ENCODE data around the gene DENND6B.
A peak's percentile ranks its signal among the peaks of the same experiment; 100 is the strongest.
"Not testable (repeated sequence)": the region's sequence is repeated elsewhere in the genome, so short reads cannot be mapped to it uniquely, and the experiment has no call there.

DENND6B gene, protein sequence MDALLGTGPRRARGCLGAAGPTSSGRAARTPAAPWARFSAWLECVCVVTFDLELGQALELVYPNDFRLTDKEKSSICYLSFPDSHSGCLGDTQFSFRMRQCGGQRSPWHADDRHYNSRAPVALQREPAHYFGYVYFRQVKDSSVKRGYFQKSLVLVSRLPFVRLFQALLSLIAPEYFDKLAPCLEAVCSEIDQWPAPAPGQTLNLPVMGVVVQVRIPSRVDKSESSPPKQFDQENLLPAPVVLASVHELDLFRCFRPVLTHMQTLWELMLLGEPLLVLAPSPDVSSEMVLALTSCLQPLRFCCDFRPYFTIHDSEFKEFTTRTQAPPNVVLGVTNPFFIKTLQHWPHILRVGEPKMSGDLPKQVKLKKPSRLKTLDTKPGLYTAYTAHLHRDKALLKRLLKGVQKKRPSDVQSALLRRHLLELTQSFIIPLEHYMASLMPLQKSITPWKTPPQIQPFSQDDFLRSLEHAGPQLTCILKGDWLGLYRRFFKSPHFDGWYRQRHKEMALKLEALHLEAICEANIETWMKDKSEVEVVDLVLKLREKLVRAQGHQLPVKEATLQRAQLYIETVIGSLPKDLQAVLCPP

DNA sequence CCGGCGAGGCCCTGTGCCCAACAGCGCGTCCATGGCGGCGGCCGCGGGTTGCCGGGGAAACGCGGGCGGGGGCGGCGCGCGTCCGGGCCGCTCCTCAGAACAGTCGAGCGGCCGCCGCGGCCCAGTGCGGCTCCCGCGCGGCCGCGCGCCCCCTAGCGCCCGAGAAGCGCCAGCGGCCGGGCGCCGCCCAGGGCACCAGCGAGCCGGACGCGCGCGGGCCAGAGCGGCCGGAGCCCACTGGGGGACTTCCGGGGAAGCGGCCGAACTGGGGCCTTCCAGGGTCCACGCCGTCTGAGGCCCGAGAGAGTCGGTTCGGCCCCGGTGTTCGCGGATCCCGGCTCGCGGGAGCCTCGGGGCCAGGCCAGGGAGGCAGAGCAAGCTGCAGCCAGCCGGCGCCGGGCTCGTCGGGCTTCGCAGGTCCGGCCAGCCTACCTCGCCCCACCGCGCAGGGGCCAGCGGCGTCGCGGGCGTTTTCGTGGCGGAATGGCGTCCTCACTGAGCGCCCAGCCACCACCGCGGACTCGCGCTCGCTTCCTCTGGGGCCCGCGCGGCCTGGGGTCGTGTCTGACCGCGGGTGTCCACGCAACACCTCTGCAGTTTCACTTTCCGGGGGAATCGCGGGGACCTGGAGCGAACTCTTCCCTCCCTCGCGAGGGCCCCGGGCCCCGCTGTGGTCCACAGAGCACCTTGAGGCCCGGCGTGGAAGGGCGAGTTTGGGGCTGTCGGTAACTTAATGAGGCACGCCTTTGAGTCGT lies at the start of gene DENND6B:
DENND6B (minus strand) TSS at position 57 of the 755 bp plus-strand sequence; CDS start at position 33, 24 bp downstream.
- peak; percentile 89 for DNase-seq (ENCODE audit: extremely low spot score)
- ChIA-PET CTCF (interaction anchor here (0.7 kb wide), 2 partner anchors 23 to 99 kb away, joined by 3 read pairs; no protein-coding TSS in a partner anchor), POLR2A (interaction anchor here (0.9 to 1.4 kb wide), 2 partner anchors 10 to 66 kb away, joined by 3 read pairs; no protein-coding TSS in a partner anchor)
- no peak for TF ChIP-seq BHLHE40 (IDR thresholded peaks at IDR 0.05; ENCODE audit: borderline replicate concordance)
- no peak for TF ChIP-seq ZNF384 (IDR thresholded peaks at IDR 0.05)
- TF ChIP-seq ARNT (IDR thresholded peaks at IDR 0.05): 0 out of 2 replicates have a peak, but pooled peaks have one; percentile 48
- TF ChIP-seq TARDBP (IDR thresholded peaks at IDR 0.05): peak; percentile 24; the same call in 1 of the 2 replicates
- no peak for TF ChIP-seq CTBP1 (IDR thresholded peaks at IDR 0.05; ENCODE audit: borderline replicate concordance)
- TF ChIP-seq L3MBTL2 (conservative IDR thresholded peaks at IDR 0.05): peak; percentile 86; the same call in 1 of the 2 replicates

DNA sequence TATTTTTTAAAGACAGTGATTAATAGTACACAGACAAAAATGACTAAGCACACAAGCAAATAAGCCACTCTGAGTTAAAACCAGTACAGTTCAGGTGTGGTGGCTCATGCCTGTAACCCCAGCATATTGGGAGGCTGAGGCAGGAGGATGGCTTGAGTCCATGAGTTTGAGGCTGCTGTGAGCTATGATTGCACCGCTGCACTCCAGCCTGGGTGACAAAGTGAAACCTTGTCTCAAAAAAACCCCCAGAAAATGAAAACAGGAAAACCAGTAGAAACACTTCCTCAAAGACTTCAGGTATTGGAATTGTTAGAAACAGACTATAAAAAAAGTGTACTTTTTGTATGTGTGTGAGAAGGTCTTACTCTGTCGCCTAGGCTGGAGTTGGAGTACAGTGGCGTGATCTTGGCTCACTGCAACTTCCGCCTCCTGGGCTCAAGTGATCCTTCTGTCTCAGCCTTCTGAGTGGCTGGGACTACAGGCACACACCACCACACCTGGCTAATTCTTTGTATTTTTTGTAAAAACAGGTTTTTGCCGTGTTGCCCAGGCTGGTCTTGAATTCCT lies 49.4 kb upstream of the DENND6B start:
- CTCF ChIA-PET: no interaction called here
- TF ChIP-seq ZNF384 (IDR thresholded peaks at IDR 0.05) (no peak), LEF1 (IDR thresholded peaks at IDR 0.05; ENCODE audit: borderline replicate concordance) (no peak), ELF4 (IDR thresholded peaks at IDR 0.05) (no peak), SUZ12 (IDR thresholded peaks at IDR 0.05) (no peak), SP1 (IDR thresholded peaks at IDR 0.05) (no peak), TARDBP (IDR thresholded peaks at IDR 0.05) (no peak), FOXA1 (IDR thresholded peaks at IDR 0.05) (no peak), BHLHE40 (IDR thresholded peaks at IDR 0.05; ENCODE audit: borderline replicate concordance) (no peak)

DNA sequence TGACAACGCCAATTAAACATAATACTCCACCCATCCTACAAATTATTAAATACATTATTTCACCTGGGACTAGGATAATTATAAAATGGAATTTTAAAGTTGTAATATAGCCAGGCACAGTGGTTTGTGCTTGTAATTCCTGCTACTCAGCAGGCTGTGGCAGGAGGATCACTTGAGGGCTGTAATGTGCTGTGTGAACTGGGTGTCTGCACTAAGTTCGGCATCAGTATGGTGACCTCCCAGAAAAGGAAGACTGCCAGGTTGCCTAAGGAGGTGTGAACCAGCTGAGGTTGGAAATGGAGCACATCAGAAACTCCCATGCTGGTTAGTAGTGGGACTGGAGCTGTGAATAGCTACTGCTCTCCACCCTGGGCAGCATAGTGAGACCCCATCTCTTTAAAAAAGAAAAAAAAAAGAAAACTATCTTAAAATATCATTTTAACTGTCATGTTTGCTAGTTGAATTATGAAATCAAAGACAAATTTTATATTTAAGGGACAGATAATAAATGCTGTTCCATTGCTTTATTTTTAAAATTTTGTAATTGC lies 44.4 kb upstream of the DENND6B start:
- TF ChIP-seq FOXA1 (IDR thresholded peaks at IDR 0.05) (no peak), ZNF384 (IDR thresholded peaks at IDR 0.05) (no peak), NFRKB (IDR thresholded peaks at IDR 0.05) (no peak), ELF4 (IDR thresholded peaks at IDR 0.05) (no peak), HDGF (IDR thresholded peaks at IDR 0.05; ENCODE audit: borderline replicate concordance) (no peak), L3MBTL2 (conservative IDR thresholded peaks at IDR 0.05) (no peak), FOXM1 (IDR thresholded peaks at IDR 0.05; ENCODE audit: borderline replicate concordance) (no peak), CTBP1 (IDR thresholded peaks at IDR 0.05; ENCODE audit: borderline replicate concordance) (no peak), ARNT (IDR thresholded peaks at IDR 0.05) (no peak), SP1 (IDR thresholded peaks at IDR 0.05) (no peak), SUZ12 (IDR thresholded peaks at IDR 0.05) (no peak), TARDBP (IDR thresholded peaks at IDR 0.05) (no peak), BHLHE40 (IDR thresholded peaks at IDR 0.05; ENCODE audit: borderline replicate concordance) (no peak), FOXK2 (IDR thresholded peaks at IDR 0.05) (no peak), LEF1 (IDR thresholded peaks at IDR 0.05; ENCODE audit: borderline replicate concordance) (no peak)
- TF ChIP-seq, protein P1, sequence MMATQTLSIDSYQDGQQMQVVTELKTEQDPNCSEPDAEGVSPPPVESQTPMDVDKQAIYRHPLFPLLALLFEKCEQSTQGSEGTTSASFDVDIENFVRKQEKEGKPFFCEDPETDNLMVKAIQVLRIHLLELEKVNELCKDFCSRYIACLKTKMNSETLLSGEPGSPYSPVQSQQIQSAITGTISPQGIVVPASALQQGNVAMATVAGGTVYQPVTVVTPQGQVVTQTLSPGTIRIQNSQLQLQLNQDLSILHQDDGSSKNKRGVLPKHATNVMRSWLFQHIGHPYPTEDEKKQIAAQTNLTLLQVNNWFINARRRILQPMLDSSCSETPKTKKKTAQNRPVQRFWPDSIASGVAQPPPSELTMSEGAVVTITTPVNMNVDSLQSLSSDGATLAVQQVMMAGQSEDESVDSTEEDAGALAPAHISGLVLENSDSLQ (IDR thresholded peaks at IDR 0.05): no peak
- POLR2A ChIA-PET: no interaction called here
- CTCF ChIA-PET: interaction anchor here (1.0 kb wide), 1 partner anchor 29 kb away, joined by 4 read pairs; no protein-coding TSS in a partner anchor
- no peak for DNase-seq (ENCODE audit: extremely low spot score)

More for the DNA sequence above, 49.4 kb upstream of the DENND6B start:
- DNase-seq (ENCODE audit: extremely low spot score): no peak
- POLR2A ChIA-PET: no interaction called here

DNA sequence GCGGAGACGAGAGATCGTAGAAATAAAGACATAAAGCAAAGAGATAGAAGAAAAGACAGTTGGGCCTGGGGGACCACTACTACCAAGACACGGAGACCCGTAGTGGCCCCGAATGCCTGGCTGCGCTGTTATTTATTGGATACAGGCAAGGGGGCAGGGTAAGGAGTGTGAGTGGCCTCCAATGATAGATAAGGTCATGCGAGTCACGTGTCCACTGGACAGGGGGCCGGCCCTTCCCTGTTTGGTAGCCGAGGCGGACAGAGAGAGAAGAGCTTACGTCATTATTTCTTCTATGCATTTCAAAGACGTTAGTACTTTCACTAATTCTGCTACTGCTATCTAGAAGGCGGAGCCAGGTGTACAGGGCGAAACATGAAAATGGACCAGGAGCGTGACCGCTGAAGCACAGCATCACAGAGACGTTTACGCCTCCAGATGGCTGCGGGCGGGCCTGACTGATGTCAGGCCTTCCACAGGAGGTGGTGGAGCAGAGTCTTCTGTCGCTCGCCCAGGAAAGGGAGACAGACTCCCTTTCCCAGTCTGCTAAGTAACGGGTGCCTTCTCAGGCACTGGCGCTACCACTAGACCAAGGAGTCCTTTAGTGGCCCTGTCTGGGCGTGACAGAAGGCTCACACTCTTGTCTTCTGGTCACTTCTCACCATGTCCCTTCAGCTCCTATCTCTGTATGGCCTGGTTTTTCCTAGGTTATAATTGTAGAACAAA lies 41.1 kb upstream of the DENND6B start:
- ChIA-PET CTCF (interaction anchor here (0.6 kb wide), 1 partner anchor 126 kb away, joined by 3 read pairs; no protein-coding TSS in a partner anchor), POLR2A (no interaction called here)
- TF ChIP-seq BHLHE40 (IDR thresholded peaks at IDR 0.05; ENCODE audit: borderline replicate concordance) (no peak), ARNT (IDR thresholded peaks at IDR 0.05) (no peak), FOXA1 (IDR thresholded peaks at IDR 0.05) (no peak), ZNF384 (IDR thresholded peaks at IDR 0.05) (no peak), CTBP1 (IDR thresholded peaks at IDR 0.05; ENCODE audit: borderline replicate concordance) (no peak), FOXM1 (IDR thresholded peaks at IDR 0.05; ENCODE audit: borderline replicate concordance) (no peak), SUZ12 (IDR thresholded peaks at IDR 0.05) (no peak), L3MBTL2 (conservative IDR thresholded peaks at IDR 0.05) (no peak), HDGF (IDR thresholded peaks at IDR 0.05; ENCODE audit: borderline replicate concordance) (no peak), FOXK2 (IDR thresholded peaks at IDR 0.05) (no peak), LEF1 (IDR thresholded peaks at IDR 0.05; ENCODE audit: borderline replicate concordance) (no peak), ELF4 (IDR thresholded peaks at IDR 0.05) (no peak), TARDBP (IDR thresholded peaks at IDR 0.05) (no peak), NFRKB (IDR thresholded peaks at IDR 0.05) (no peak), SP1 (IDR thresholded peaks at IDR 0.05) (no peak)
- TF ChIP-seq, protein P1 (IDR thresholded peaks at IDR 0.05): no peak
- DNase-seq (ENCODE audit: extremely low spot score): no peak

DNA sequence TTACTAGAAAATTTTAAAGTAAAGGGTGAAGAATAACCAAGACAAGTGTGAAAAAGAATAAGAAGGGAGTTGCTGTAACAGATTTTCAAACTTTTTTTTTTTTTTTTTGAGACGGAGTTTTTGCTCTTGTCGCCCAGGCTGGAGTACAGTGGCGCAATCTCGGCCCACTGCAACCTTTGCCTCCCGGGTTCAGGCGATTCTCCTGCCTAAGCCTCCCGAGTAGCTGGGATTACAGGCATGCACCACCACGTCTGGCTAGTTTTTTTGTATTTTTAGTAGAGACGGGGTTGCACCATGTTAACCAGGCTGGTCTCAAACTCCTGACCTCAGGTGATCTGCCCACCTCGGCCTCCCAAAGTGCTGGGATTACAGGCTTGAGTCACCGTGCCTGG lies 37.0 kb upstream of the DENND6B start:
- CTCF ChIA-PET; DNase-seq (ENCODE audit: extremely low spot score); POLR2A ChIA-PET: not testable (repeated sequence)
